Inflammatory macrophage treated with lipopolysaccharide for 4 hours (primary cell): Measurements from ENCODE around the gene PLAAT3.
"Not testable (repeated sequence)": the region's sequence is repeated elsewhere in the genome, so short reads cannot be mapped to it uniquely, and the experiment has no call there.

ENCODE experiments used
- DNase-seq: peaks from one replicate; pipeline ENCODE4 v3.0.0-alpha.2; 2020

Gene PLAAT3

DNA sequence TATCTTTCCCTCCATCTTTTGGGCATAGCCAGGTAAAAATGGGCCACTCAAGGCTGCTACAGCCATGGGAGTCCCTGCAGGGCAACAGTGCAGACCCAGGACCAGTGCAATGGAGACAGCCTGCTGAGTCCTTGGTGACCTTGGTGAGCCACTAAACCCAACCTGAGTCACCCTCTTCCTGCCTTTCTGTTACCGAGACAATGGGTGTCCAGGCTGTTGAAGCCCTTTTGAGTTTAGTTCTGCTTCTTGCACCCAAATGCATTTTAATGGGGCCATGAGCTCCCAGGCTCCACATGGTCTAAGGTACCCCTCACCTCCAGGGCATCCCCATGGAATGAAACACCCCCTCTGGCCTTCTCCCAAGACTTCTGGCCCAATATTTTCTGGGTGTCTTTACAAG is 78.5 kb downstream of the PLAAT3 start:
- no peak for DNase-seq

DNA sequence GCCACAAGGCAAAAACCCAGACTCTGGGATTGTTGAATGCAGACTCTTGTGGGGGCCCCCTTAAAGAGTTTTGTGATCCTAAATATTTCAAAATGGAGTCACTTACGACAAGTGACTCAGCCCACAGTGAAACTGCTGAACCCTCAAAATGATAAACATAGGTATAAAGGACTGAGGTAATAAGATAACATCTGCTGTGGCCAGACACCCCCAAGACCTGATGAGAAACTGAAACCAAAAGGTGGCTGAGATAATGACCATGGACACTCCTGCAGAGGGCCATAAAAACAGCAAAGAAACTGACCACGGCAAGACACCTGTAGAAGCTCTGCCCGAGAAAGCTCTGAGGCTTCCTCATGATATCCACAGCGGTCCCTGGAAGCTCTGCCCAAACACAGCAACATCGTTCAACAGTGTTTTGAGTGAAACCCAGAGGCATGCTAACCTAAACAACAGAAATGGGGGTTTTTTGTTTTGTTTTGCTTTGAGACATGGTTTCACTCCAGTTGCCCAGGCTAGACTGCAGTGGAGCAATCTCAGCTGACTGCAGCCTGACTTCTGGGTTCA is 79.3 kb downstream of the PLAAT3 start:
- no peak for DNase-seq

DNA sequence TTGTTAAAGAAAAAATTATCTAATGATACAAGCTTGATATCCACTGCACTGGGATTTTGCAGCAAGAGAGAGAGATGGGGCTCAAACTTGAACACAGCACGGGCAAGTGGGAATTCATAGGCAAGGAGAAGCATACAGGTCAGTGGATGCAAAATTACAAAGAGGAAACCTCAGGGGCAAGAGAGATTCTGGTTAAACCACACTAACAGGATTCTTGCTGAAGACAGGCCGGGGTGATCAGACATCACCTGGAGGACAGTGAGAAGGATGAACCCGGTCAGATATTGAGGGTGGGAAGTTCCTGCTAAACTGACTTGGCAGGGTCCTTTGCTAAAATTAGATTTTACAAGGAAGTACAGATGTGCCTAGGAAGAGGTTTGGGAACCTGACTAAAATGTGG is 80.2 kb downstream of the PLAAT3 start:
- no peak for DNase-seq

DNA sequence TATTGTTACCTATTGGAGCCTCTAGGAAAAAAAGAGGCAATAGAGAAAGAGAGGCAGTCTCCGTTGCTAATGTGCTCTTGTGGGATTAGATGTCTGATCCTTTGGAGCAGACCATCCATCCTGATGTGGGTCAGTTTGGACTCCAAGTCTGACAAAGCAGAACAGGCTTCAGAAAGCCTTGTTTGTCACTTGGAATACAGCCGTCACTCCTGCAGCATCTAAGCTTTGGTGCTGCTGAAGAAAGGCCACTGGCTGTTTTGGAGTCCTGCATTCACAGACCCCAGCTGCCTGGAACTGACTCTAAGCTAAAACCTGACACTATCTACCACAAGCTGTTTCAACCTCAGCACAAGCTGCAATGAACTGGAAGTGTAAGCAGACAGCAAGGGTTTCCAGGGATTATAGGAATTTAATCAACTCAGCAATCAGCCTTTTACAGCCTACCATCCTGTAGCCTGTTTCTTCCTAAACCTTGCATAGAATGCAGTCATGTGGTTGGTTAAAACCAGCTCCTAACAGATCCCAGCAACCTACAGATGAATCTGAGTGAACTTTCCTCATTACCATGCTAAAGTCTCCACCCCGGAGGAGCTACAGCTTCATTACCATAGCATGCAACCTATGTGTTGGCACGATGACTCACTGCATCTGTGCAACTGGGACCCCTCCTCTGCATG is 81.3 kb downstream of the PLAAT3 start:
- no peak for DNase-seq

DNA sequence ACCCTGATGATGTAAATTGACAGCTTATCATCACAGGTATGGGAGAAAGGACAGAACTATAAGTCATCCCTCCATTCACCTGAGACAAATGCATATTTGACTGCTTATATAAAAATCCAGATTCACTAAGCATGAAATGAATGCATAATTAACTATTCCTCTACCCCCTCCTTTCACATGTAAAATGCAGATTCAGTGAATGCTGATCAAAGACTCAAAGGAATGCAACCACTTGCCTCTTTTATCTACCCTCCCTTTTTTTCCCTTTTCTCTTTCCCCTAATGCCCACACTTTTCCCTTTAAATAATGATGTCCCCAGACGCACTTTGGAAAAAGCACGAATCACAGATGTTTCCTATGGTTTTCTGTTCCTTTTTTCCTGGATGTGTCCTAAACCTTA is 82.1 kb downstream of the PLAAT3 start:
- no peak for DNase-seq

DNA sequence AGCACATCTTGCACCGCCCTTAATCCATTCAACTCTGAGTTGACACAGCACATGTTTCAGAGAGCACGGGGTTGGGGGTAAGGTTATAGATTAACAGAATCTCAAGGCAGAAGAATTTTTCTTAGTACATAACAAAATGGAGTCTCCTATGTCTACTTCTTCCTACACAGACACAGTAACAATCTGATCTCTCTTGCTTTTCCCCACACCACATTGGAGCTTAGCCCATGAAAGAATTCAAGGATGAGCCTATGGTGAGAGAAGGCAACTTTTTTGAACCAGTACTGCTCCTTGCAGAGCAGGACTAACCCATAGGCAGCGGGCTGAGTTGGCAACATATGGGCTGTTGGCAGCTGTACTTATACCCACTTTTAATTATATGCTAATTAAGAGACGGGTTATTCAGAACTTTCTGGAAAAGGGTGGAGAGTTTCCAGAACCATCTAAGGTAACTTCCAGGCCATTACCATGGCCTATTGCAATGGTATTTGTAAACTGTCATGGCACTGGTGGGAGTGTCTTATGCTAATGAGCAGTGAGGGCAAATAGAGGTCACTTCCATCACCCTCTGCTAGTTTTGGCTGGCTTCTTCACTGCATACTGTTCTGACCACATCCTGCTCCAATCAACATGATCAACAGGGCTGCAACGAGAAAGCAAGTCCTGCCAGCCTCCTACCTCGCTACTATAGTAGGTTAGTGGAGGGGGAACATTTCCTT is 83.0 kb downstream of the PLAAT3 start:
- DNase-seq: not testable (repeated sequence)

DNA sequence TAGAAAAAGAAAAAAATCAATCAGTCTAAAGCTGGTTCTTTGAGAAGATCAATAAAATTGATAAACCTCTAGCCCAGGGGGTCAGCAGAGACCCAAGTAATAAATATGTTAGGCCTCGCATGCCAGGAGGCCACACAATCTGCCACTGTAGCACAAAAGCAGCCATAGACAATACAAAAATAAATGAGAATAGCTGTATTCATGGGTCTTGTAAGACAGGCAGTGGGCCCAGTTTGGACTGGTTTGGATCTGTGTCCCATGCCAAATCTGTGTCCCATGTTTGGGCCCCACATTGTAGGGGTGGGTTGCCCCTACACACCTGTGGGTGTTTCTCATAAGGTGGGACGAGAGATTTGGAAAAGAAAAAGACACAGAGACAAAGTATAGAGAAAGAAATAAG is 84.2 kb downstream of the PLAAT3 start:
- no peak for DNase-seq

DNA sequence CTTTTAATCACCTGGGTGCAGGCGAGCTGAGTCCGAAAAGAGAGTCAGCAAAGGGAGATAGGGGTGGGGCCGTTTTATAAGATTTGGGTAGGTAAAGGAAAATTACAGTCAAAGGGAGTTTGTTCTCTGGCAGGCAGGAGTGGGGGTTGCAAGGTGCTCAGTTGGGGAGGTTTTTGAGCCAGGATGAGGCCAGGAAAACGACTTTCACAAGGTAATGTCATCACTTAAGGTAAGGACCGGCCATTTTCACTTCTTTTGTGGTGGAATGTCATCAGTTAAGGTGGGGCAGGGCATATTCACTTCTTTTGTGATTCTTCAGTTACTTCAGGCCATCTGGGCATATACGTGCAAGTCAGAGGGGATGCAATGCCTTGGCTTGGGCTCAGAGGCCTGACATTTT is 84.9 kb downstream of the PLAAT3 start:
- DNase-seq: not testable (repeated sequence)

DNA sequence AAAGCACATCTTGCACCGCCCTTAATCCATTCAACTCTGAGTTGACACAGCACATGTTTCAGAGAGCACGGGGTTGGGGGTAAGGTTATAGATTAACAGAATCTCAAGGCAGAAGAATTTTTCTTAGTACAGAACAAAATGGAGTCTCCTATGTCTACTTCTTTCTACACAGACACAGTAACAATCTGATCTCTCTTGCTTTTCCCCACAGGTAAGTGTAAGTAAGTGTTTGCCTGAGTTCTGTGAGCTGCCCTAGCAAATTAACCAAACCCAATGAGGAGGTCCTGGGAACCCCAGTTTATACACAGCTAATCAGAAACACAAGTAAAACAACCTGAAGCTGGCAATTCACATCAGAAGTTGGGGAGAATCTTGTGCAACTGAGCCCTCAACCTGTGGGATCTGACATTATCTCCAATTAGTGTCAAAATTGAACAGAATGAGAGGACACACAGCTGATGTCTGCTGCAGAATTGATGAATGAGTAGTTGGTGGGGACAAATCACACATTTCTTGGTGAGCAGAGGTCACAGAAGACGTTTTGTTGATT is 85.4 kb downstream of the PLAAT3 start:
- DNase-seq: not testable (repeated sequence)

DNA sequence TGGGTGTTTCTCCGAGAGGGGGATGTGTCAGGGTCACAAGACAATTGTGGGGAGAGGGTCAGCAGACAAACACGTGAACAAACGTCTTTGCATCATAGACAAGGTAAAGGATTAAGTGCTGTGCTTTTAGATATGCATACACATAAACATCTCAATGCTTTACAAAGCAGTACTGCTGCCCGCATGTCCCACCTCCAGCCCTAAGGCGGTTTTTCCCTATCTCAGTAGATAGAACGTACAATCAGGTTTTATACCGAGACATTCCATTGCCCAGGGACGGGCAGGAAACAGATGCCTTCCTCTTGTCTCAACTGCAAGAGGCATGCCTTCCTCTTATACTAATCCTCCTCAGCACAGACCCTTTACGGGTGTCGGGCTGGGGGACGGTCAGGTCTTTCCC is 86.1 kb downstream of the PLAAT3 start:
- DNase-seq: not testable (repeated sequence)

DNA sequence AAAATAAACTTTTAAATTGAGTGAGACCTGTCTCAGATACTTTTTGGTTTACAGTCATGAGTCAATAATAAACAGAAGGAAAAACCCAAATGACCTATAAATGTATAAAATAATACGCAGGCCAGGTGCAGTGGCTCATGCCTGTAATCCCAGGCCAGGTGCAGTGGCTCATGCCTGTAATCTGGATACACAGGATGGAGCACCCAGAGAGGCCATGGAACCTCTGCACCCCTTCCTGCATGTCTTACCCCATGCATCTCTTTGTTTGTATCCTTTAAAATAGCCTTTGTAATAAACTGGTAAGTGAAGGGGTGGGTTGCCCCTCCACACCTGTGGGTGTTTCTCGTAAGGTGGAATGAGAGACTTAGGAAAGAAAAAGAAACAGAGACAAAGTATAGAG is 86.6 kb downstream of the PLAAT3 start:
- no peak for DNase-seq
